Sigmoid colon (tissue), 4 donors: Measurements from ENCODE around the gene KRTAP4-2.

Source experiments
- EP300 ChIP-seq, 4 donors: sonication (generic); formaldehyde crosslinking; IDR thresholded peaks; one replicate each; pipeline ENCODE4 v1.6.1; 2017; ENCODE audit warnings: antibody characterized with exemption in 4 of 4
- POLR2AphosphoS5 ChIP-seq, 4 donors: sonication (generic); formaldehyde crosslinking; IDR thresholded peaks; one replicate each; pipeline ENCODE4 v1.6.1; 2017; ENCODE audit warnings: antibody characterized with exemption in 4 of 4
- TF ChIP-seq, protein P1 (sequence below), 4 experiments: fragments of 450-650 bp in 3 of 4; fragments of 200-600 bp in 1 of 4; IDR thresholded peaks; one replicate each; pipeline ENCODE4 v1.5.1; 2016 to 2019; ENCODE audit warnings: antibody characterized with exemption in 4 of 4, mild to moderate bottlenecking in 3 of 4, moderate library complexity in 2 of 4

DNA sequence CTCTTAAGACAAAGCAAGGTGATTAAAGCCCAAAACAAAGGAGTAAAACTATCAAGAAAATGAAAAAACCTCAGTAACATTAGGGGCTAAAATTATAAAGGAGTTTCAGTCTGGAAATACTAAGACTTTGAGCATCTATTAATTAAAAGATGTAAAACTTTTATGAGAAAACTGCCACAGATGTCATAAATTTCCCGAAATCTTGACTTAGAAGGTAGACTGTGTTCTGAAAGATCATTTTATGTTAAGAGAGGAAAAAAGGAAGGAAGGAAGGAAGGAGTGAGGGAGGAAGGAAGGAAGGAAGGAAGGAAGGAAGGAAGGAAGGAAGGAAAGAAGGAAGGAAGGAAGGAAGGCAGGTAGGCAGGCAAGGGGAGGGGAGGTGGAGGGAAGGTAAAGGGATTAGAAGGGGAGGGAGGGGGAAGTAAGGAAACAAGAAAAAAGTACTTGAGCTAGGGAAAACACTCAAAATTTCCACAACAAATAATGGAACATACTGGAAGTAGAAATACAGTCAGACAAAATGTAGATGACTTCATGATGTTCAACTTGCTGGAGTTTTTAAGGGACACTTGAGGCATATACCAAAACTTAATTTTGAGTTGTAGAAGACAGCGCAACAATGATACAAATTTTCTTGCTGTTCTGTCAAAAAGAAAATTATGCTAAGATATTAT lies 30.4 kb downstream of the KRTAP4-2 start:
- TF ChIP-seq, protein P1, sequence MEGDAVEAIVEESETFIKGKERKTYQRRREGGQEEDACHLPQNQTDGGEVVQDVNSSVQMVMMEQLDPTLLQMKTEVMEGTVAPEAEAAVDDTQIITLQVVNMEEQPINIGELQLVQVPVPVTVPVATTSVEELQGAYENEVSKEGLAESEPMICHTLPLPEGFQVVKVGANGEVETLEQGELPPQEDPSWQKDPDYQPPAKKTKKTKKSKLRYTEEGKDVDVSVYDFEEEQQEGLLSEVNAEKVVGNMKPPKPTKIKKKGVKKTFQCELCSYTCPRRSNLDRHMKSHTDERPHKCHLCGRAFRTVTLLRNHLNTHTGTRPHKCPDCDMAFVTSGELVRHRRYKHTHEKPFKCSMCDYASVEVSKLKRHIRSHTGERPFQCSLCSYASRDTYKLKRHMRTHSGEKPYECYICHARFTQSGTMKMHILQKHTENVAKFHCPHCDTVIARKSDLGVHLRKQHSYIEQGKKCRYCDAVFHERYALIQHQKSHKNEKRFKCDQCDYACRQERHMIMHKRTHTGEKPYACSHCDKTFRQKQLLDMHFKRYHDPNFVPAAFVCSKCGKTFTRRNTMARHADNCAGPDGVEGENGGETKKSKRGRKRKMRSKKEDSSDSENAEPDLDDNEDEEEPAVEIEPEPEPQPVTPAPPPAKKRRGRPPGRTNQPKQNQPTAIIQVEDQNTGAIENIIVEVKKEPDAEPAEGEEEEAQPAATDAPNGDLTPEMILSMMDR (IDR thresholded peaks at IDR 0.05) = no peak
- TF ChIP-seq EP300 (IDR thresholded peaks at IDR 0.05) = no peak
- no peak for TF ChIP-seq POLR2AphosphoS5 (IDR thresholded peaks at IDR 0.05)
